Measurements from ENCODE around the gene ASPN.

Gene ASPN

GRCh38 chr9:92518199-92518598 is 35.9 kb upstream of the ASPN start:
- Histone ChIP-seq H3K4me3 (ENCODE audit: extremely low read depth, insufficient read depth, low read length, poor library complexity, severe bottlenecking) (no peak overlapping the region), H3K9me3 (ENCODE audit: control insufficient read depth, low read length) (no peaks in the 10 kb centered on the region), H3K4me1 (ENCODE audit: control insufficient read depth, insufficient read depth, low read length, poor library complexity, severe bottlenecking) (no peaks in the 10 kb centered on the region), H3K27ac (ENCODE audit: low read depth, low read length, severe bottlenecking) (no peak overlapping the region), H3K36me3 (ENCODE audit: control insufficient read depth, insufficient read depth, low read length) (no peaks in the 10 kb centered on the region)
- WGBS, 2 experiments (ENCODE audit: insufficient coverage in 2 of 2) = 92 to 100% methylated on average over 2 to 3 of the region's 4 CpGs

- Histone ChIP-seq H3K4me3 (ENCODE audit: extremely low read depth, insufficient read depth, low read length, poor library complexity, severe bottlenecking) (no peak overlapping the region), H3K9me3 (ENCODE audit: control insufficient read depth, low read length) (no peaks in the 10 kb centered on the region), H3K4me1 (ENCODE audit: control insufficient read depth, insufficient read depth, low read length, poor library complexity, severe bottlenecking) (no peaks in the 10 kb centered on the region), H3K36me3 (ENCODE audit: control insufficient read depth, insufficient read depth, low read length) (no peaks in the 10 kb centered on the region), H3K27ac (ENCODE audit: low read depth, low read length, severe bottlenecking) (no peak overlapping the region)
- 31 to 61% methylated on average over 2 to 3 of the region's 3 CpGs for whole genome bisulfite sequencing, 2 experiments (ENCODE audit: insufficient coverage in 2 of 2)
Measured at GRCh38 chr9:92517046-92517445, 34.7 kb upstream of the ASPN start.

- WGBS, 2 experiments (ENCODE audit: insufficient coverage in 2 of 2) = no CpG with 5 or more reads among the region's 1 CpG
- Histone ChIP-seq H3K4me3 (ENCODE audit: extremely low read depth, insufficient read depth, low read length, poor library complexity, severe bottlenecking) (no peak overlapping the region), H3K4me1 (ENCODE audit: control insufficient read depth, insufficient read depth, low read length, poor library complexity, severe bottlenecking) (no peaks in the 10 kb centered on the region), H3K9me3 (ENCODE audit: control insufficient read depth, low read length) (no peaks in the 10 kb centered on the region), H3K27ac (ENCODE audit: low read depth, low read length, severe bottlenecking) (no peak overlapping the region), H3K36me3 (ENCODE audit: control insufficient read depth, insufficient read depth, low read length) (no peaks in the 10 kb centered on the region)
Measured at GRCh38 chr9:92516521-92516920, 34.2 kb upstream of the ASPN start.

GRCh38 chr9:92514635-92515034 is 32.3 kb upstream of the ASPN start:
- 91 to 96% methylated on average over 6 to 8 of the region's 10 CpGs for WGBS, 2 experiments (ENCODE audit: insufficient coverage in 2 of 2)
- H3K36me3 ChIP-seq (ENCODE audit: control insufficient read depth, insufficient read depth, low read length) = no peaks in the 10 kb centered on the region

GRCh38 chr9:92513349-92513748 is 31.0 kb upstream of the ASPN start:
- no peaks in the 10 kb centered on the region for H3K36me3 ChIP-seq (ENCODE audit: control insufficient read depth, insufficient read depth, low read length)
- H3K4me3 ChIP-seq (ENCODE audit: extremely low read depth, insufficient read depth, low read length, poor library complexity, severe bottlenecking) = no peak overlapping the region
- H3K27ac ChIP-seq (ENCODE audit: low read depth, low read length, severe bottlenecking) = no peak overlapping the region
- no peaks in the 10 kb centered on the region for H3K9me3 ChIP-seq (ENCODE audit: control insufficient read depth, low read length)
- WGBS, 2 experiments (ENCODE audit: insufficient coverage in 2 of 2) = 79 to 94% methylated on average over 2 of the region's 3 CpGs
- H3K4me1 ChIP-seq (ENCODE audit: control insufficient read depth, insufficient read depth, low read length, poor library complexity, severe bottlenecking) = no peaks in the 10 kb centered on the region

More at GRCh38 chr9:92514635-92515034, 32.3 kb upstream of the ASPN start:
- Histone ChIP-seq H3K4me3 (ENCODE audit: extremely low read depth, insufficient read depth, low read length, poor library complexity, severe bottlenecking) (no peak overlapping the region), H3K4me1 (ENCODE audit: control insufficient read depth, insufficient read depth, low read length, poor library complexity, severe bottlenecking) (no peaks in the 10 kb centered on the region), H3K9me3 (ENCODE audit: control insufficient read depth, low read length) (no peaks in the 10 kb centered on the region), H3K27ac (ENCODE audit: low read depth, low read length, severe bottlenecking) (no peak overlapping the region)

GRCh38 chr9:92512622-92513021 is 30.3 kb upstream of the ASPN start:
- no peak overlapping the region for H3K27ac ChIP-seq (ENCODE audit: low read depth, low read length, severe bottlenecking)
- H3K4me1 ChIP-seq (ENCODE audit: control insufficient read depth, insufficient read depth, low read length, poor library complexity, severe bottlenecking) = peaks cover 3% of the 10 kb centered on the region
- H3K4me3 ChIP-seq (ENCODE audit: extremely low read depth, insufficient read depth, low read length, poor library complexity, severe bottlenecking) = no peak overlapping the region
- no peaks in the 10 kb centered on the region for H3K36me3 ChIP-seq (ENCODE audit: control insufficient read depth, insufficient read depth, low read length)
- H3K9me3 ChIP-seq (ENCODE audit: control insufficient read depth, low read length) = no peaks in the 10 kb centered on the region
- no CpG with 5 or more reads among the region's 3 CpGs for WGBS, 2 experiments (ENCODE audit: insufficient coverage in 2 of 2)

- Histone ChIP-seq H3K4me1 (ENCODE audit: control insufficient read depth, insufficient read depth, low read length, poor library complexity, severe bottlenecking) (peaks cover 10% of the 10 kb centered on the region), H3K4me3 (ENCODE audit: extremely low read depth, insufficient read depth, low read length, poor library complexity, severe bottlenecking) (no peak overlapping the region), H3K9me3 (ENCODE audit: control insufficient read depth, low read length) (no peaks in the 10 kb centered on the region), H3K36me3 (ENCODE audit: control insufficient read depth, insufficient read depth, low read length) (no peaks in the 10 kb centered on the region), H3K27ac (ENCODE audit: low read depth, low read length, severe bottlenecking) (no peak overlapping the region)
Measured at GRCh38 chr9:92510747-92511146, 28.4 kb upstream of the ASPN start.

GRCh38 chr9:92509050-92509449 is 26.7 kb upstream of the ASPN start:
- Histone ChIP-seq H3K9me3 (ENCODE audit: control insufficient read depth, low read length) (no peaks in the 10 kb centered on the region), H3K27ac (ENCODE audit: low read depth, low read length, severe bottlenecking) (no peak overlapping the region), H3K4me1 (ENCODE audit: control insufficient read depth, insufficient read depth, low read length, poor library complexity, severe bottlenecking) (peaks cover 14% of the 10 kb centered on the region), H3K4me3 (ENCODE audit: extremely low read depth, insufficient read depth, low read length, poor library complexity, severe bottlenecking) (no peak overlapping the region), H3K36me3 (ENCODE audit: control insufficient read depth, insufficient read depth, low read length) (no peaks in the 10 kb centered on the region)
- WGBS, 2 experiments (ENCODE audit: insufficient coverage in 2 of 2) = 92 to 96% methylated on average over 4 to 5 of the region's 5 CpGs

- no peak overlapping the region for H3K27ac ChIP-seq (ENCODE audit: low read depth, low read length, severe bottlenecking)
- H3K4me3 ChIP-seq (ENCODE audit: extremely low read depth, insufficient read depth, low read length, poor library complexity, severe bottlenecking) = no peak overlapping the region
- H3K4me1 ChIP-seq (ENCODE audit: control insufficient read depth, insufficient read depth, low read length, poor library complexity, severe bottlenecking) = peaks cover 14% of the 10 kb centered on the region
- WGBS, 2 experiments (ENCODE audit: insufficient coverage in 2 of 2) = 79 to 84% methylated on average over 9 of the region's 10 CpGs
- no peaks in the 10 kb centered on the region for H3K36me3 ChIP-seq (ENCODE audit: control insufficient read depth, insufficient read depth, low read length)
- no peaks in the 10 kb centered on the region for H3K9me3 ChIP-seq (ENCODE audit: control insufficient read depth, low read length)
Measured at GRCh38 chr9:92508018-92508820, 25.9 kb upstream of the ASPN start.

- H3K9me3 ChIP-seq (ENCODE audit: control insufficient read depth, low read length) = no peaks in the 10 kb centered on the region
- no peak overlapping the region for H3K4me3 ChIP-seq (ENCODE audit: extremely low read depth, insufficient read depth, low read length, poor library complexity, severe bottlenecking)
- WGBS, 2 experiments (ENCODE audit: insufficient coverage in 2 of 2) = 80 to 92% methylated on average over 3 to 4 of the region's 4 CpGs
- H3K36me3 ChIP-seq (ENCODE audit: control insufficient read depth, insufficient read depth, low read length) = no peaks in the 10 kb centered on the region
- no peak overlapping the region for H3K27ac ChIP-seq (ENCODE audit: low read depth, low read length, severe bottlenecking)
- H3K4me1 ChIP-seq (ENCODE audit: control insufficient read depth, insufficient read depth, low read length, poor library complexity, severe bottlenecking) = peaks cover 14% of the 10 kb centered on the region
Measured at GRCh38 chr9:92507496-92507895, 25.2 kb upstream of the ASPN start.

GRCh38 chr9:92507005-92507404 is 24.7 kb upstream of the ASPN start:
- no peak overlapping the region for H3K27ac ChIP-seq (ENCODE audit: low read depth, low read length, severe bottlenecking)
- no peaks in the 10 kb centered on the region for H3K9me3 ChIP-seq (ENCODE audit: control insufficient read depth, low read length)
- 86% methylated on average over 2 of the region's 2 CpGs; no CpG with 5 or more reads in 1 of the 2 experiments for WGBS, 2 experiments (ENCODE audit: insufficient coverage in 2 of 2)
- H3K36me3 ChIP-seq (ENCODE audit: control insufficient read depth, insufficient read depth, low read length) = no peaks in the 10 kb centered on the region
- H3K4me1 ChIP-seq (ENCODE audit: control insufficient read depth, insufficient read depth, low read length, poor library complexity, severe bottlenecking) = peaks cover 14% of the 10 kb centered on the region
- H3K4me3 ChIP-seq (ENCODE audit: extremely low read depth, insufficient read depth, low read length, poor library complexity, severe bottlenecking) = no peak overlapping the region

Data from mesodermal cell (in vitro differentiated cells).